HepG2 (cell line): ENCODE measurements around the gene GPR148. TPM values are rescaled to one million over a fixed set of nuclear protein-coding genes. Genes with fewer than 3 reads are reported as not detected.

Source experiments
- ARNT2 ChIP-seq: sonication (generic); formaldehyde crosslinking; IDR thresholded peaks from 2 replicates; pipeline ENCODE4 v1.8.0; 2022; ENCODE audit warnings: mild to moderate bottlenecking, low read depth, missing genetic modification reagents, moderate library complexity
- ARNTL ChIP-seq: sonication (generic); formaldehyde crosslinking; IDR thresholded peaks from 2 replicates; pipeline ENCODE4 v1.4.0; 2020; ENCODE audit warnings: mild to moderate bottlenecking, missing genetic modification reagents
- EP300 ChIP-seq, 3 experiments: sonication (generic) in 1 of 3; formaldehyde crosslinking in 1 of 3; IDR thresholded peaks; 2 replicates each; pipeline versions ENCODE4 v1.5.1 to v1.6.1; 2011 to 2020; ENCODE audit warnings: low read depth in 2 of 3, low read length in 2 of 3, borderline replicate concordance in 1 of 3, improper control_type of control experiment in 1 of 3, mild to moderate bottlenecking in 1 of 3, missing genetic modification reagents in 1 of 3, moderate library complexity in 1 of 3
- IKZF4 ChIP-seq: sonication (generic); formaldehyde crosslinking; IDR thresholded peaks from 2 replicates; pipeline ENCODE4 v1.5.1; 2020; ENCODE audit warnings: borderline replicate concordance, mild to moderate bottlenecking, low read depth, missing genetic modification reagents; ENCODE audit errors: not compliant biosample characterization
- IRF2 ChIP-seq: IDR thresholded peaks from 2 replicates; pipeline ENCODE4 v1.6.1; 2018; ENCODE audit warnings: missing genetic modification reagents, missing compliant biosample characterization
- KDM1A ChIP-seq: IDR thresholded peaks from 2 replicates; pipeline ENCODE4 v1.6.1; 2016; ENCODE audit warnings: missing compliant biosample characterization
- KMT2B ChIP-seq: IDR thresholded peaks from 2 replicates; pipeline ENCODE4 v1.6.1; 2016; ENCODE audit warnings: missing genetic modification reagents, missing compliant biosample characterization
- SETDB1 ChIP-seq: sonication (generic); formaldehyde crosslinking; IDR thresholded peaks from 2 replicates; pipeline ENCODE4 v1.5.1; 2020; ENCODE audit warnings: missing genetic modification reagents, mild to moderate bottlenecking, borderline replicate concordance
- SMC3 ChIP-seq: IDR thresholded peaks from 2 replicates; pipeline ENCODE4 v1.6.1; 2011; ENCODE audit warnings: low read length, improper control_type of control experiment
- ZNF414 ChIP-seq: sonication (generic); formaldehyde crosslinking; IDR thresholded peaks from 2 replicates; pipeline ENCODE4 v1.5.0; 2020; ENCODE audit warnings: missing genetic modification reagents
- ZNF687 ChIP-seq: sonication (generic); formaldehyde crosslinking; IDR thresholded peaks from 2 replicates; pipeline ENCODE4 v1.5.1; 2020; ENCODE audit warnings: mild to moderate bottlenecking, missing genetic modification reagents, moderate library complexity
- ZNF709 ChIP-seq: sonication (generic); formaldehyde crosslinking; IDR thresholded peaks from 2 replicates; pipeline ENCODE4 v1.5.0; 2020; ENCODE audit warnings: mild to moderate bottlenecking, missing genetic modification reagents
- ZNF777 ChIP-seq: sonication (generic); formaldehyde crosslinking; IDR thresholded peaks from 2 replicates; pipeline ENCODE4 v1.4.0; 2020; ENCODE audit warnings: missing genetic modification reagents
- ZNF883 ChIP-seq: sonication (generic); formaldehyde crosslinking; IDR thresholded peaks from 2 replicates; pipeline ENCODE4 v1.5.1; 2020; ENCODE audit warnings: mild to moderate bottlenecking, missing genetic modification reagents; ENCODE audit errors: not compliant biosample characterization
- polyA plus RNA-seq, 8 experiments: library from polyadenylated mRNA; depleted of rRNA in 3 of 8; stranded (reverse) in 7 of 8; unstranded in 1 of 8; fragments of >200 nt; fragmentation: Illumina TruSeq in 4 of 8; extraction: Trizol in 4 of 8; gene quantifications; 2 replicates each; pipeline versions ENCODE4 v1.2.1 to v1.2.3, GENCODE V29; 2011 to 2016; ENCODE audit warnings: low read depth in 4 of 8, missing spikeins in 1 of 8, mixed read lengths in 1 of 8; ENCODE audit not compliant: insufficient read depth in 1 of 8
- total RNA-seq, 5 experiments: library from RNA; depleted of rRNA; stranded (reverse); fragments of >200 nt; fragmentation: Illumina TruSeq; extraction: Trizol; gene quantifications; 2 replicates each; pipeline ENCODE4 v1.2.3, GENCODE V29; 2016; ENCODE audit warnings: low read depth in 1 of 5
- TF ChIP-seq, protein P1 (sequence below): sonication (generic); formaldehyde crosslinking; IDR thresholded peaks from 2 replicates; pipeline ENCODE4 v1.4.0; 2020; ENCODE audit warnings: mild to moderate bottlenecking, missing genetic modification reagents
- TF ChIP-seq, protein P2 (sequence below): IDR thresholded peaks from 2 replicates; pipeline ENCODE4 v1.6.1; 2016; ENCODE audit warnings: low read depth, borderline replicate concordance
- TF ChIP-seq, protein P3 (sequence below): sonication (generic); formaldehyde crosslinking; IDR thresholded peaks from 2 replicates; pipeline ENCODE4 v1.5.0; 2020; ENCODE audit warnings: mild to moderate bottlenecking, missing genetic modification reagents
- TF ChIP-seq, protein P4 (sequence below): sonication (generic); formaldehyde crosslinking; IDR thresholded peaks from 2 replicates; pipeline ENCODE4 v1.4.0; 2020; ENCODE audit warnings: mild to moderate bottlenecking, missing genetic modification reagents

Gene GPR148
- total and polyA plus RNA-seq, 2 of the 13 experiments (the other 11 are each of a cell fraction or from before 2014, with no cell fraction given) = not detected

DNA sequence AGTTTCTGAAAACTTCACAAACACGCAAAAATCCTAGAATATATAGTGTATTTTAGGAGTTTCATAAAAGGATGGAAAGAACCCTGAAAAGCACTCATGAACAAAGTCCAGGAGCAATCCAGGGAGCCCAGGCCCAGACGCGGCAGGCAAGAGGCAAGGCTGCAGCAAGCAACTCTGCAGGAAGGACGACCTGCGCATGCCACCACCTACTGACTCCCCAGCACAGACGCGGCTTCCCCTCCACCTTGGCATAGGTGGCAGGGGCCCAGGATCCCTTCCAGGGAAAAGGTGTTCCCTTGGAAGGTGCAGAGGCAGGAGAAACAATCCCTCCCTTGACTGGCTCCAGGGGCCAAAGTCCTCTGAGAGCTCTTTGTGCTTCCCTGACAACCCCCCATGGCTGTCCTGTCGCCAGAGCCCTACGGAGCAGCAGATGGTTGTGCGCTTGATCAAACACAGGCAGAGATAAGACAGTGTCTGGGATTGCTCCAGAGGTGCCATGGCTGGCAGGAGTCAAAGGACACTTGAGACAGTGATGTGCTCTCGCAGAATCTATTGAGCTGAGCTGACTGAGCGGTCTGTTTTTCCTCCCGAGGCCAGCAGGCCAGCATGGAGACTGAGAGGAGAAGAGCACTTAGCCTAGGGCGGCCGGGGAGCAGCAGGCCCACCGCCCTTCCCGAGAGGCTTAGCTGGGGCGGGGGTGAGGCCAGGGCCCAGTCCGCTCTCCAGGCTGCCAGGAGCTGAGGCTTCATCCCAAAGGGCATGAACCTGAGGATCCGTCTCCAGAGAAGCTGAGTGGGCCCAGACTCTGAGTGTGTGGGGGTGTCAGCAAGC lies 15.6 kb downstream of the GPR148 start (continued):
- TF ChIP-seq ARNTL (CRISPR knock-in tag) (0 out of 2 replicates have a peak, but pooled peaks have one; percentile 37), ZNF883 (CRISPR knock-in tag) (no peak), ZNF777 (CRISPR knock-in tag) (peak; percentile 51; the same call in 1 of the 2 replicates), SMC3 (no peak), KMT2B (peak; percentile 49; the same call in 1 of the 2 replicates), IKZF4 (CRISPR knock-in tag) (no peak), ARNT2 (CRISPR knock-in tag) (no peak), ZNF414 (CRISPR knock-in tag) (no peak), ZNF709 (no peak), IRF2 (CRISPR knock-in tag) (peak; percentile 64; the same call in 1 of the 2 replicates), SETDB1 (CRISPR knock-in tag) (no peak), KDM1A (CRISPR knock-in tag) (0 out of 2 replicates have a peak, but pooled peaks have one; percentile 12), EP300 (IDR thresholded peaks at IDR 0.05; ENCODE audit: low read depth in 2 of 2, low read length in 2 of 2) (peak in 1 of 2 experiments; percentile 82; a peak in 1 of 4 replicates), EP300 (CRISPR knock-in tag; IDR thresholded peaks at IDR 0.05; ENCODE audit: borderline replicate concordance) (peak; percentile 69; the same call in 1 of the 2 replicates), ZNF687 (peak; percentile 58)
- TF ChIP-seq, protein P1, sequence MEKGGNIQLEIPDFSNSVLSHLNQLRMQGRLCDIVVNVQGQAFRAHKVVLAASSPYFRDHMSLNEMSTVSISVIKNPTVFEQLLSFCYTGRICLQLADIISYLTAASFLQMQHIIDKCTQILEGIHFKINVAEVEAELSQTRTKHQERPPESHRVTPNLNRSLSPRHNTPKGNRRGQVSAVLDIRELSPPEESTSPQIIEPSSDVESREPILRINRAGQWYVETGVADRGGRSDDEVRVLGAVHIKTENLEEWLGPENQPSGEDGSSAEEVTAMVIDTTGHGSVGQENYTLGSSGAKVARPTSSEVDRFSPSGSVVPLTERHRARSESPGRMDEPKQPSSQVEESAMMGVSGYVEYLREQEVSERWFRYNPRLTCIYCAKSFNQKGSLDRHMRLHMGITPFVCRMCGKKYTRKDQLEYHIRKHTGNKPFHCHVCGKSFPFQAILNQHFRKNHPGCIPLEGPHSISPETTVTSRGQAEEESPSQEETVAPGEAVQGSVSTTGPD (CRISPR knock-in tag) = peak; percentile 22; the same call in 1 of the 2 replicates
- TF ChIP-seq, protein P2, sequence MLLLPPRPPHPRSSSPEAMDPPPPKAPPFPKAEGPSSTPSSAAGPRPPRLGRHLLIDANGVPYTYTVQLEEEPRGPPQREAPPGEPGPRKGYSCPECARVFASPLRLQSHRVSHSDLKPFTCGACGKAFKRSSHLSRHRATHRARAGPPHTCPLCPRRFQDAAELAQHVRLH (CRISPR knock-in tag) = 0 out of 2 replicates have a peak, but pooled peaks have one; percentile 18
- TF ChIP-seq, protein P3, sequence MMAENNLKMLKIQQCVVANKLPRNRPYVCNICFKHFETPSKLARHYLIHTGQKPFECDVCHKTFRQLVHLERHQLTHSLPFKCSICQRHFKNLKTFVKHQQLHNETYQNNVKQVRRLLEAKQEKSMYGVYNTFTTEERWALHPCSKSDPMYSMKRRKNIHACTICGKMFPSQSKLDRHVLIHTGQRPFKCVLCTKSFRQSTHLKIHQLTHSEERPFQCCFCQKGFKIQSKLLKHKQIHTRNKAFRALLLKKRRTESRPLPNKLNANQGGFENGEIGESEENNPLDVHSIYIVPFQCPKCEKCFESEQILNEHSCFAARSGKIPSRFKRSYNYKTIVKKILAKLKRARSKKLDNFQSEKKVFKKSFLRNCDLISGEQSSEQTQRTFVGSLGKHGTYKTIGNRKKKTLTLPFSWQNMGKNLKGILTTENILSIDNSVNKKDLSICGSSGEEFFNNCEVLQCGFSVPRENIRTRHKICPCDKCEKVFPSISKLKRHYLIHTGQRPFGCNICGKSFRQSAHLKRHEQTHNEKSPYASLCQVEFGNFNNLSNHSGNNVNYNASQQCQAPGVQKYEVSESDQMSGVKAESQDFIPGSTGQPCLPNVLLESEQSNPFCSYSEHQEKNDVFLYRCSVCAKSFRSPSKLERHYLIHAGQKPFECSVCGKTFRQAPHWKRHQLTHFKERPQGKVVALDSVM = no peak
- TF ChIP-seq, protein P4, sequence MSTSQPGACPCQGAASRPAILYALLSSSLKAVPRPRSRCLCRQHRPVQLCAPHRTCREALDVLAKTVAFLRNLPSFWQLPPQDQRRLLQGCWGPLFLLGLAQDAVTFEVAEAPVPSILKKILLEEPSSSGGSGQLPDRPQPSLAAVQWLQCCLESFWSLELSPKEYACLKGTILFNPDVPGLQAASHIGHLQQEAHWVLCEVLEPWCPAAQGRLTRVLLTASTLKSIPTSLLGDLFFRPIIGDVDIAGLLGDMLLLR (CRISPR knock-in tag) = no peak
